Stimulated activated CD8-positive, alpha-beta memory T cell treated with anti-CD3 and anti-CD28 coated beads, Interleukin-12 subunit alpha, Interleukin-12 subunit beta, amount 100 ng/mL, for 1 hour (primary cell): ENCODE measurements around the gene TXNRD2.

Experiments used
- DNase-seq: peaks from one replicate; pipeline ENCODE4 v3.0.0-alpha.2; 2020; ENCODE audit warnings: low read depth

TXNRD2 gene

DNA sequence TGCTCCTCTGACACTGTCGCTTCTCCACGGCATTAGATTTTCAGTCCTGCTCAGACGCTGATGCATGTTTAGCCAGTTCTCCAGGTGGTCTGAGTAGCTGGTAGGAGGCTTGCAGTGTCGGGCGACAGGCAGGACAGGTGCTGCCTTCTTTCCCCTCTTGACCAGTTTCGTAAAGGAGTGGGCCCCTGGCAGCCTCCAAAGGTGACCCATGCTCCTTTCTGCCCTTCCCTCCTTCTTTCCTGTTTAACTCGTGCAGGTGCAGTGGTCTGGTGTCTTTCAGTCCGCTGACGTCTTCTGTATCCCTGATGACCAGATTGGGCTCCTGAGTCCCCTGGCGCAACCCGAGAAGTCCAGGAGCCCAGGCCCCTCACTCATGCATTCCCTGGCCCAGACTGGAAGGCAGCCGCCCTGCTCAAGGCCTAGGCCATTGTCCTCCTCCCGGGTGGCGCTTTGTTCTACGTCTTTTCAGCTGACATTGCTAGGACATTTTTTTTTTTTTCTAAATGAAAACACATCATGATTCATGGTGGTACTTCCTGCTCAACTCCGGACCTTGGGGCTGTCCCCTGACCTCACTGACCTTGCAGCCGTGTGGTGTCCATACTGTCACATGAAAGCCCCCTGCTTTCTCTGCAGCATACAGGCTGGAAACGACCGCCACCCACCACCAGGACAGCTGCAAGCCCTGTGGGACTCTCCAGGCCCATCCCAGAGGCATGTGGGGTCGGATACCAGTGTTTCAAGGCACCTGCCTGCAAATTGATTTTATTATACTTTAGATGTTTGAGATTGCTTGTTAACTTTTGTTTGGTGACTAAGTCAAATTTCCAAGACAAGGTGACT lies 25.5 kb upstream of the TXNRD2 start:
- no peak for DNase-seq

DNA sequence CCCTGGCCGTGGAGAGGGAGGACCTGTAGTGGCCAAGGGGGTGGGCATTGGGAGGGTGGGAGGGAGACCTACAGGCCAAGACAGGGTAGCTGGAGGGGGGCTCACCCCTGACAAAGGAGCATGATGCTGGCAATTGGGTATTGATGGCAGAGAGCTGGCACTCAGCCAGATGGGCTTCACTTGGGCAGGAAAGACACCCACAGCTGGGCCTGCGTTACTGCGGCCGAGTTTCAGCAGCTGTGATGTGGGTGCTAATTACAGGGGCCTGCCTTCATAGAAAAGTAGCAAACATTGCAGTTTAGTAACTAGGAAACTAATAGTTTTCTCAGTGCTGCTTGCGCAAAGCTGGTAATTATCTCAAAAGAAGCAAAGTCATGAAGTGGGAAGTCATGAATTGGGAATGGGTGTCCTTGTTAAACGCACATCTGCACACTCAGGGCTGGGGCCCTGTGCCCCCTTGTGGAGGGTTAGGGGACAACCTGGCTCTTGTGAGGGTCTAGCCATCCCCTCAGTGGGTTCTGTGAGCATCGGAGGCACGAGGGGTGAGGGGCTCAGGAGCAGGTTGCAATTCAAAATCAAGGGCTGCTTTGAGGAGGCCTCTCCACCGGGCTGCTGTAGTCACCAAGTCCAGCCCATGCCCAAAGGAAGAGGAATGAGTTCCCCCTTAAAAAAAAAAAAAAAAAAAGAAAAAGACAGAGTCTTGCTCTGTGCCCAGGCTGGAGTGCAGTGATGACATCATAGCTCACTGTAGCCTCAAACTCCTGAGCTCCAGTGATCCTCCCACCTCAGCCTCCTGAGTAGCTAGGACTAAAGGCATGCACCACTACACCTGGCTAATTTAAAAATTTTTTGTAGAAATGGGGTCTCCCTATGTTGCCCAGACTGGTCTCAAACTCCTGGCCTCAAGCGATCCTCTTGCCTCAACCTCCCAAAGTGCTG lies 24.4 kb upstream of the TXNRD2 start:
- no peak for DNase-seq

DNA sequence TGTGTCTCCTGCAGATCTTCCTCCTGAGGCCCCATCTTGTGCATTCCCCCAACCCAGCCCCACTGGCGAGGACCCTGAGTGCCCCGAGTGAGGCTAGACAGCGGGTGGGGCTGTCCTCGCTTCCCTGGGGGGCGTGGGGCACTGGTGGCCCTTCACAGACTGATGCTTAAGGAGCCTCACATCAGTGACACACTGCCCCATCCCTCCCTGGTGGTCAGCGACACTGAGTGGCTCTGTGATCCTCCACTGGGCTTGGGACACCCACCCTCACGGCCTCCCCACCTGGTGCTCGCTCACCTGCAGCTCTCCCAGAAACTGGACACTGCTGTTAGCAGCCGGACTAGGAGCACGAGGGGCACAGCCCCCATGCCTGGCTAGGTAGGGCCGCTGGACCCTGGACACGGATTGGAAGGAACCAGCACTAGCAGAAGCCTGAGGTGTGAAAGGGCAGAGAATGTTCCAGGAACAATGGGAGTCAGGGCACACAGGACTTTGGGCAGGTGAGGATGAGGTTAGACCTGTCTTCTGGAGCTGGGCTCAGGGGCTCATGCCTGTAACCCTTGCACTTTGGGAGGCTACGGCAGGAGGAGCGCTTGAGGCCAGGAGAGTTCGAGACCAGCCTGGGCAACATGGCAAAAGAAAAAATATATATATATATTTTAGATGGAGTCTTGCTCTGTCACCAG lies 23.2 kb upstream of the TXNRD2 start:
- DNase-seq: no peak

DNA sequence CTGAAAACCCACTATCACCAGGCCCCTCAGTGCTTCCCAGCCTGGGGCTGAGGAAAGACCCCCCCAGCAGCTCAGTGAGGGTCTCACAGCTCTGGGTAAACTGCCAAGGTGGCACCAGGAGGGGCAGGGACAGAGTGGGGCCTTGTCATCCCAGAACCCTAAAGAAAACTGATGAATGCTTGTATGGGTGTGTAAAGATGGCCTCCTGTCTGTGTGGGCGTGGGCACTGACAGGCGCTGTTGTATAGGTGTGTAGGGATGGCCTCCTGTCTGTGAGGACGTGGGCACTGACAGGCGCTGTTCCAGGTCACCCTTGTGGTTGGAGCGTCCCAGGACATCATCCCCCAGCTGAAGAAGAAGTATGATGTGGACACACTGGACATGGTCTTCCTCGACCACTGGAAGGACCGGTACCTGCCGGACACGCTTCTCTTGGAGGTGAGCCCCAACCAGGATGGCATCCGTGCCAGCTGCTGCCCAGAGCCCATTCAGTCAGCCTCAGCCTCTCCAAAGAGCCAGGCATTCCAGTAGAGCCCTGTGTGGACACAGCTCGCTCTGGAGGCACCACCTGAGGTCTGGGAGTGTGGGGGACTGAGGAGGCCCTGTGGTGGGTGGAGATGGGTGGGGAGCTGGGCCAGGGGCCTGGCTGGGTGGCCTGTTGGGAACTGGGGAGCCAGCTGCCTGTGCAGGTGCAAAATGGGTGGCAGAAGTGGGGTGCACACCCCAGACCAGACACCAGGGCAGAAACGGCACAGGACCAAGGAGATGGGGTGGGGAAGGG lies 22.4 kb upstream of the TXNRD2 start:
- no peak for DNase-seq

DNA sequence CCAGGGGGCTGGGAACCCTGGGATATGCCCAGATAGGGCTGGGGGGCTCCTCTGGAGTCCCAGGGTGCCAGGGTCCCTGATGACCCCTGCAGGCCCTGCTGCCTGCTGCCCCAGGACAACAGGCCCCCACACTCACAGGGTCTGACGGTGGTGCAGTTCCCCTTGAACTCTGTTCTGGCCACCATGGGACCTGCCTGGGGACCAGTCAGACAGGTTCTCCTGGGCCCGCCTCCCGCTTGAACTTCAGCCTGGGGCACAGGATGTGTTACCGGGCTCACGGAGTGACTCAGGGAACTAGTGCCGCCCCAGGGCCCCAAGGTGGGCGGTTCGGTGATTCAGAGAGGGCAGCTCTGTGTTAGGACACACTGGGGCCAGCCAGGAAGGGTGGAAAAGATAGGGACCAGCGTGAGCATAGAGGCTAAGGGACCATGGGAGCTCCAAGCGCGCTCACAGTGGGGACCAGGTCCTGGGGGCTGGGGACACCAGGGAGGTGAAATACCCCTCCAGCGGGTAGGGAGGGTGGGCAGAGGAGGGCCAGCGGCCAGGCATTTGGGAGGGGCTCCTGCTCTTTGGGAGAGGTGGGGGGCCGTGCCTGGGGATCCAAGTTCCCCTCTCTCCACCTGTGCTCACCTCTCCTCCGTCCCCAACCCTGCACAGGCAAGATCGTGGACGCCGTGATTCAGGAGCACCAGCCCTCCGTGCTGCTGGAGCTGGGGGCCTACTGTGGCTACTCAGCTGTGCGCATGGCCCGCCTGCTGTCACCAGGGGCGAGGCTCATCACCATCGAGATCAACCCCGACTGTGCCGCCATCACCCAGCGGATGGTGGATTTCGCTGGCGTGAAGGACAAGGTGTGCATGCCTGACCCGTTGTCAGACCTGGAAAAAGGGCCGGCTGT lies 21.5 kb upstream of the TXNRD2 start:
- no peak for DNase-seq

DNA sequence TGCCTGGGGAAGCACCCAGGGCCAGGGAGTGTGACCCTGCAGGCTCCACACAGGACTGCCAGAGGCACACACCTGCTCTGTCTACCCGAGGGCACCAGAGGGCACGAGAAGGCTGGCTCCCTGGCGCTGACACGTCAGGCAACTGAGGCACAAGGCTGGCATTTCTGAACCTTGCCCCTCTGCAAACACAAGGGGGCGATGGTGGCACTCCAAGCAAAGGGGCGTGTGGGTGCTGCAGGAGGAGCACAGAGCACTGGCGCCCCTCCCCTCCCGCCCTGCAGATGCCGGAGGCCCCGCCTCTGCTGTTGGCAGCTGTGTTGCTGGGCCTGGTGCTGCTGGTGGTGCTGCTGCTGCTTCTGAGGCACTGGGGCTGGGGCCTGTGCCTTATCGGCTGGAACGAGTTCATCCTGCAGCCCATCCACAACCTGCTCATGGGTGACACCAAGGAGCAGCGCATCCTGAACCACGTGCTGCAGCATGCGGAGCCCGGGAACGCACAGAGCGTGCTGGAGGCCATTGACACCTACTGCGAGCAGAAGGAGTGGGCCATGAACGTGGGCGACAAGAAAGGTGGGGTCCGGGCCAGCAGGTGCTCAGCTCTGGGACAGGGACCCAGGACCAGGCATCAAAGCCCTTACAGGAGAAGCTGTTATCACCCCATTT lies 20.8 kb upstream of the TXNRD2 start:
- no peak for DNase-seq

DNA sequence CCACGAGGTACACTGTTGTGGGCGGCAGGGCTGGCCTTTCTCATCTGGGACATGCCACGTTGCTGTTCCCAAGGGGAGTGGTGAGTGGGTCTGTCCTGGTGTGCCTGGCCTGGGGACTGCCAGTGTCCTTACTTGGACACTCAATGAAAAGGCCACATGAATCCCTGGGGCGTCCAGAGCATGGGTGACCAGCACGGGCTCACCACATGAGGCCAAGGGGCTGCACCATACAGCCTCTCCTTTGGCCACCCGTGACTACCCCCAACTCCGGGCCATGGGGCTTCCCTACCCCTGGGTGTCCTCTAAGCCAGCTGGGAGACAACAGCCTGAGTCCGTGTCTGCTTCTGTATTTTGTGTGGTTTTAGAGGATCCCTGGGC lies 20.2 kb upstream of the TXNRD2 start:
- DNase-seq: no peak

DNA sequence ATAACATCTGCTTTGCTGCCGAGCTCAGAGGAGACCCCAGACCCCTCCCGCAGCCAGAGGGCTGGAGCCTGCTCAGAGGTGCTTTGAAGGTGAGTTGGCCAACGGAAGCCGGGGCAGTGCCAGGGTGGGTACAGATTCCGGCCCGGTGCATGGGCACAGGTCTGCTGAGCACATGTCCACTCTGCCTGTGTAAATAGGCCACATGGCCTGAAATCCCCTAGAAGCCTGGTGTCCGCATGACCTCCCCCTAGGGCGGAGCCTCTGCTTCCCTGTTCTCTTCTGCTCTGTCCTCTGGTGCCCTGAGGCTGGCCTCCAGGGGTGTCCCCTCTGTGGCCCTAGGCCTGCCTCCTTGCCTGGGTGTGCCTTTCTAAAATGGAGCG lies 19.6 kb upstream of the TXNRD2 start:
- DNase-seq: no peak

DNA sequence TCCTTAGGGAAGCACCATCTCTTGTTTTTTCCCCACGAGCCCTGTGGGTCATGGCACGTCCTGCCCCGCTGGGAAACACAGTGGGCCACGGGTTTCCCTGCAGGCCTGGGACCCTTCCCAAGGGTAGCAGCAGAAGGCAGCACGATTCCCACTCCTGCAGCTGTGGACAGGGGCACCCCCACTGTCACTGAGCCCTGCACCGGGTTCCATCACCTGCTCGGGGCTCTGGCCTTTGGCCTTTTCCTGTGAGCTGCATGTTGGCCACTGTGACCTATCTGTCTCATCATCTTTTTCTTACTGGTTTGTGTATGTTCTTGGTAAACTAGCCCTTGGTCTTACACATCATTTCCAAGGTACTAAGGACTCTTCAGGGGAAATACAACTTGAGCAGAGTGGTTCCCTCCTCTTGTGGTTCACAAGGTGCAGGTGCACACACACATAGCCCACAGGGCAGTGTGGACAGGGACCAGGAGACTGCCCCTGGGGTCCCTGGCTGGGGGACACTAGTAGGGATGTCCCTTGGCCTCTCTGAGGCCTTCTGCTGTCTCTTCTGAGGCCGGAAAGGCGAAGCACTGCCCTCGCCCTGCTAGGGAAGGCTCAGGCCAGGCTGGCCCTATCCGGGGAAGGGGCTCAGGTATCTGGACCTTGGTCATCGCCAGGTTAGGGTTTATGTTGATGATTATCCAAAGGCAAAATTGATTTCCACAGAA lies 19.0 kb upstream of the TXNRD2 start:
- no peak for DNase-seq

DNA sequence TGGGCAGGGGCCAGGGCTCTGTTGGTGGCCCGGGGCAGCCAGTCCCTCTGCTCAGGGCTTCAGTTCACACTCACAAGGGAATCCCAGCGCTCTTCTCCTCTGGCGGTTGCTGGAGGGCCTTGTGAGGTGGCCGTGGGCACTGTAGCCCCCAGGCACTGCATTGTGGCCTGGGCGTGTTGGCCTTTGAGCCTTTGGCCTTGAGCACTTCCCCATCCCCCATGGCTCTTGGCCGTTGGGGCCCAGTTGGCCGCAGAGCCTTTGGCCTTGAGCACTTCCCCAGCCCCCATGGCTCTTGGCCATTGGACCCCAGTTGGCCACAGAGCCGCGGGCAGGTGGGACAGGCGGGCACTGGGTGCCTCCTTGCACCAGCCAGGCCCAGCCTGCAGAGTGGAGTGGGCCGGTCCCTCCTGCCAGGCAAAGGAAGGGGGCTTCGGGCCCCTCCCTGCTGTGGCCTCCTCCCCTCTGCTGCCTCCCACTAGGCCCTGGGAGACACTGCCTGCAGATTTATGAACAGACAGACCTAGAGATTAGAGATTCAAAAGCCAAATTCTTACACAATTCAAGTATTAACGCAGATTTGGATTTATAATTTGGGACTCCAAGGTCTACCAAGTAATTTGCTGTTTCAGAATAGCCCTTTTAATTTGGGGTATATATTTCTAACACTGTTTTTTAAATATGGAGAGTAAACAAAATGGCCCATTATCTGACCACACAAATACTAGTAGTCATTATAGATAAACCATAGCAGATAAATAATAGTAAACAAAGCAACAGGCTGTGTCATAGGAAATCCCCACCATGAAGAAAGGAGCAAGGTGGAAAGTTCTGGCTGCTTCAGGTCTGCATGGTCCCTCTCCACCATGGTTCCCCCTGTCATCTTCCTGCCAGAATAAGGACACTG lies 18.2 kb upstream of the TXNRD2 start:
- DNase-seq: no peak

DNA sequence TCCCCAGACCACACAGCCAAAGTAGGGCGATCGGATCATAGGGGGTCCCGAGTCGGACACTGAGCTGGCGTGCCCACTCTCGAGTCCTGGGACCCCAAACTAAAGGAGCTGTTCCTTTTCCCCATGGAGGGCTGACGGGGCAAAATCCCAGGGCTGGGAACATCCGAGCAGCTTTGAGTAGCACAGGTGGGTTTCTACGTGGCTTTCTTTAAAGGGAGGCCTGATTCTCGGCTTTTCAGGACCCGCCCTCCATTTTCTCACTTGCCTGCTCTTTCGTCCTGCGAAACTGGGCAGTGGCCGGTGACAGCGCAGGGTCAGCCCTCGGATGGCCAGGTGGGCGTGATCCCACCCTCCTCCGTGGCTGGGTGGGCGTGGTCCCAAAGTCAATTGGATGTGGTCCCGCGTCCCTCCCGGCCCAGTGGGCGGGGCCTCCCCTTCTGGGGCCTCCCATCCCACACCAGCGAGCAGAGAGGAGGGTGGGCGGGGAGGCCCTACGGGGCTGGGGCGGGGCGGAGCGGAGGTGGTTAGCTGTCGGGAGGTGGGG lies 17.5 kb upstream of the TXNRD2 start:
- no peak for DNase-seq

DNA sequence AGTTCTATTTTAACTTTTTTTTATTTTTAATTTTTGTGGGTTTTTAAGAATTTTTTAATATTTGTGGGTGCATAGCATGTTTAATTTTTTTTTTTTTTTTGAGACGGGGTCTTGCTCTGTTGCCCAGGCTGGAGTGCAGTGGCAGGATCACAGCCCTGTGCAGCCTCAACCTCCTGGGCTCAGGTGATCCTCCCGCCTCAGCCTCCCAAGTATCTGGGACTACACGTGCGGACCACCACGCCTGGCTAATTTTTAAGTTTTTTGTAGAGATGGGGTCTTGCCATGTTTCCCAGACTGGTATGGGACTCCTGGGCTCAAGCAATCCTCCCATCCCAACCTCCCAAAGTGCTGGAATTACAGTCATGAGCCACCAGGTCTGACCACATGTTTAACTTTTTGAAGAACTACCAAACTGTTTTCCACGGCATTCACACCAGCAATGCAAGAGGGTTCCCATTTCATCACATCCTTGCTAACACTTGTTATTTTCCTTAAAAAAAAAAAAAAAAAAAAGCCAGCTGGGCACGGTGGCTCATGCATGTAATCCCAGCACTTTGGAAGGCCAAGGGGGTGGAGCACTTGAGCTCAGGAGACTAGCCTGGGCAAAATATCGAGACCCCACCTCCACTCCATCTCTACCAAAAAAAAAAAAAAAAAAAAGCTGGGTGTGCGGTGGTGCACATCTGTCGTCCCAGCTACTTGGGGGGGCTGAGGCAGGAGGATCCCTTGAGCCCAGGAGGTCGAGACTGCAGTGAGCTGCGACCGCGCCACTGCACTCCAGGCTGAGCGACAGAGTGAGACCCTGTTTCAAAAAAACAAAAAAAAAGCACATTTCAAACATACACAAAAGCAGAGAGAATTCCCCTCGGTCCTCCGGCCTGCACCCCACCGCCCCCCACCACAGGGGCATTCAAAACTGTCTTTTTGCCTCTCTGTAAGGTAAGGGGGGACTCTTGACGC lies 16.7 kb upstream of the TXNRD2 start:
- no peak for DNase-seq

DNA sequence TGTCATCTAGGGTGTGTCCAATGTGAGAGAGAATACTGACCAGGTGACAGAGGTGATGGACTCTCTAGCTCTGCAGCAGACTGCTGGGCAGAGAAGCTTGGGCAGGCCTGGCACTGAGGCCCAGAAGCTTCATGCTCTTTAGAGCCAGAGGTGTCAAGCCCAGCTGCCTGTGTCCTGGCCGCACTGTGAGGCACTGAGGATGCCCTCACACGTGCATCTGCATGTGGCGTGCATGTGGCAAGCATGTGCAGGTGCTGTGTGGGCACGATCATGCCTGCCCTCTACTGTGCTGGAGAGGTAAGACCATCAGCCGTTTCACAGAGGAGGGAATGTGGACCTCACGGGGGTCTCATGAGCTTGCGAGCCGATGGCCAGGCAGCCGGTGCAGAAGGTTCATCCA lies 15.8 kb upstream of the TXNRD2 start:
- DNase-seq: no peak

DNA sequence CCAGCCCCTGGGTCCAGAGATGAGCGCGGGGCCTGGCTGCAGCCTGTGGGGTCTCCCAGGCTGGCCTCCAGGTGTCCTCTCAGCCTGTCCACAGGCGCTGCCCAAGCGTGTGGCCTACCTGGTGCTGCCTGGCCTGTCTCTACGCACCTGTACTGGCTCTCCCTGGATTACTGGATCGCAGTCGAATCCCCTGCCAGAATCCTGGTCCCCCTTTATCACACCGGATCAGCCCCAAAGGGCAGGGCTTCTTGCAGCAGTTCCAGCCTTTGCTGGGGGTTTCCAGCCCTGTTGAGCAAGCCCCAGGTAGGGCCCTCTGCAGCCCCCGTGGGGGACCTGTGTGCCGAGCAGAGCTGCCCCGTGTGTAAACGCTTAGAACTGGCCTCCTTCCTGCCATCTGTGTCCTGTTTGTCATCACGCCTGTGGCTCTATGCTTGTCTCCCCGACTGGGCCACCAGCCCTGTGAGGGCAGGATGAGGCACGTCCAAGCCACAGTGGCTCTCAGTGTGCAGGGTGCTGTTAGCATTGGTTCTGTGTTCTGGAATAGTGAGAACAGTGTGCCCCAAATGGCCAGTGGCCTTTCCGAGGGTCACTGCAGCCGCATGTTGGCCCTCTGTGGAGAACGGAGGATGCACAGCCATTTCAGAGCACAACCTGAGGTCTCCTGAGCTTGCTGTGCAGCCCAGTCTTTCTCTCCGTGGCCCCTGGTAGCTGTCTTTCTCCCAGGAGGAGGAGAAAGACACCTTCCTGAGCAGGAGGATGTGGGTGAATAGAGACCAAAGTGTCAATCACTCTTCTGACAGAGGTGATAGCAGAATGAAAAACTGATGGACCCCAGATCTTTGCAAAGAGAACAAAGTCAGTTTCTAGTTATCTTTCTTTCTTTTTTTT lies 13.9 kb upstream of the TXNRD2 start:
- no peak for DNase-seq

DNA sequence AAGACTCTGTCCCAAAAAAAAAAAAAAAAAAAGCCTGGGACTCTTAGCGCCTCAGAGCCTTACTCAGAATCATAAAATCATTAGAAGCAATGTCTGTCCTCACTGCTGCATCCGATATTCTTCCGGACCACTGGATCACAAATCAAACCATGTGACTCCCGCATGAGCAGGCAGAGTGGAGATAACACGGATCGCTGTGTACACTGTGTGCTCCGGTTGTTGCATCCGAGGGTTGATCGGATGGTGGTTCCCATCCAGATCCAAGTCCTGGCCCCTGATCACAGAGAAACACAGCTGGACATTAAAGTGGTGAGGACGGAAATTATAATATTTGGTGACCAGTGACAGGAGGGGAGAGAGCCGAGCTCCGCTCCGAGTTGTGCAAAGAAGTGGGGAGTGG lies 9.7 kb upstream of the TXNRD2 start:
- DNase-seq: no peak
